Medulla oblongata (tissue), 1 donor: ENCODE results near the gene REEP3.
A peak's percentile ranks its signal among the peaks of the same experiment; 100 is the strongest.

Experiments used
- DNase-seq: peaks from one replicate; pipeline ENCODE4 v3.0.0-alpha.2; 2015; ENCODE audit errors: extremely low spot score

The REEP3 gene

GRCh38 chr10:63665670-63666134 lies 144.5 kb downstream of the REEP3 start:
- no peak for DNase-seq

DNA sequence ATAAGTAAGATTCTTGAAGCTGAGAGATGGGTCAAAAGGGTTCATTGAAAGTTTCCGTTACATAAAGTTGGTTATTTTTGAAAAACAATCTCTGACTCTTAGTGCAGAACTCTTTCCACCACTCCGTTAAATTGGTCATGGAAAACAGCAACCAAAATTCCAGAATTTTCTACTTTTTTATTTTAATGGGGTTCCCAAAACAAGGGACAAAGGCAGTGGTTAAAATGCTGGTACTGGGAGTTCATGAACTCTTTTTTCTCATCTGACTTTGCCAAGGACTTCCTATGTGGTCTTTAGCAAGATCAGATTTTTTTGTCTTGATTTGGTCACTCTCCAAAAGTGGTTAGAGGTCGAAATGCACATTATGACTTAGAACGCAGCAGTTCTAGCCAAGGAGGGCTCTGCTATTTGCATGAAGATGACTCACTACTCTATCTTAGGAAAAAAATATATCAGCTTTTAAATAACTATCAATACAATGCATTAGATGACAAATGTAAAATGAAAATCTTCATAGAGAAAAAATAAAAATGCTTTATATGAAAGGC lies 145.7 kb downstream of the REEP3 start:
- DNase-seq: no peak

DNA sequence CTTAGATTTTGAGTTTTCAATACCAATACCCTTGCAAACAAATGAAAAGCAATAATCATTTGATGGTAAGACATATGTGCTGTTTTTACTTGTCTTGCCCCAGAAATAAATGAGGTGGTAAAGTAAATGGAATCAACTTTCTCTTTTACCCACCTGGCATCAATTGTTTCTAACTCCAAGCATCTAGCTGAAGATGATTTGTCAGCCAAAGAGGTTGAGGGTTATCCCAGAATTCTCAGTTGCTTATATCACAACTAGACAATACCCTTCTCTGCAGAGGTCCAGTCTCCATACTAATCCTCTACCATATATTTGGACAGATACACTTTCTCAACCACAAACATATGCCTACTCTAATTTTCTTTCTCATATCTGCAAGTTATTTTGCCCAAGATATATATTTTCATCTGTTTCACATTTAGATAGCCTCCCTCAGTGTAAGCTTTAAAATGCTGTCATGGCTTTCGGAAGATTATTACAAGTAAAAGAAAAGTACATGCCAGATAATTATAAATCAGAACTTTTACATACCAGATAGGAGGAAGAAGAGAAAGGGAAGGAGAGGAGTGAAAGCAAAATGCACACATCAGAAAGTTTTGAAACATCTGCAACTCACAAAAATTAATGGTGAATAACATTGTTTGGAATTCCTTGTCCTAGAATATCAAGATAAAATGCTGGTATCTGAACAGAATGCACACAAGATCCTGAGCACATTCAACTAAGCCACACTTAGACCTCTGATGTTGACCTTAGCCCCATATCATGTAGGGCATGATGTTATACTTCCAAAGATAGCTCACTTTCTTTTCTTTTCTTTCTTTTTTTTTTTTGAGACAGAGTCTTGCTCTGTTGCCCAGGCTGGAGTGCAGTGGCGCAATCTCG lies 146.6 kb downstream of the REEP3 start:
- no peak for DNase-seq

GRCh38 chr10:63670291-63670898 lies 149.2 kb downstream of the REEP3 start:
- no peak for DNase-seq

GRCh38 chr10:63671317-63671937 lies 150.2 kb downstream of the REEP3 start:
- DNase-seq: peak; percentile 51

DNA sequence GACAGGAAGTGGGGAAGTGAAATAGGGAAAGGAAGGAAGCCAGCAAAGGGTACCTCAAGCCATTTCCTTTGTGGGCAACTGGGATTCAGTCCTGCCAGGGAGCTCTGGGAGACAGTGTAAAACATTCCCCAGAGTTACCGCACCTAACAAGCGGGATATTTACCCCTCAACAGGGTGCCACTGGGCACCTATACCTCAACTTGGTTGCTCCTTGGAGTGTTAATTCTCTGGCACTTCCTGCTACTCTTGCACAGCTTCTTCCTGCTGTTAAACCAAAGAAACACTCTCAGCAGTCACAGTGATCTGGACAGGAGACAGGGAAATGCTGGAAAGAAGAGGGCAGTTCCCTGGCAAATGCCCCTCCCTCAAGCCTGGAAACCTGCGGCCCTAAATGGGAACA lies 151.3 kb downstream of the REEP3 start:
- no peak for DNase-seq

- no peak for DNase-seq
Observed at GRCh38 chr10:63673246-63673645, 152.0 kb downstream of the REEP3 start.

DNA sequence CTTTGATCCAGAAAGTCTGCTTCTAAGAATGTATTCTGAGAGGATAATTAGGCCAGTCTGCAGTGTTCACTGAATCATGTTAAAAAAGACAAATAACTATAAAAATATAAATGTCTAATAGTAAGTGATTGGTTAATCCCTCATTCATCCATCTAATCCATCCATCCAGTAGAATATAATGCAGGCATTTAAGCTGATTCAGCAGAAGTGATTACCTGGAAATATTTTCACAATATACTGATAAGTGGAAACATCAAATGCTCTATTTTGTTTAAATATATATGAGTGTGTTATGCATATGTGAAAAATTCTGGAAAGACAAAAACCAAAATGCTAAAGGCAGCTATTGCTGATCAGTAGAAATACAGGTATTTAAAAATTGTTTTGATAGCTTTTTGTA lies 152.6 kb downstream of the REEP3 start:
- no peak for DNase-seq
